ENCODE results near the gene HOXC11. TPM values are rescaled to one million over a fixed set of nuclear protein-coding genes. Genes with fewer than 3 reads are reported as not detected.

The HOXC11 gene
- total and polyA plus RNA-seq, 2 of the 4 experiments (the other 2 are of a cell fraction) = not detected

DNA sequence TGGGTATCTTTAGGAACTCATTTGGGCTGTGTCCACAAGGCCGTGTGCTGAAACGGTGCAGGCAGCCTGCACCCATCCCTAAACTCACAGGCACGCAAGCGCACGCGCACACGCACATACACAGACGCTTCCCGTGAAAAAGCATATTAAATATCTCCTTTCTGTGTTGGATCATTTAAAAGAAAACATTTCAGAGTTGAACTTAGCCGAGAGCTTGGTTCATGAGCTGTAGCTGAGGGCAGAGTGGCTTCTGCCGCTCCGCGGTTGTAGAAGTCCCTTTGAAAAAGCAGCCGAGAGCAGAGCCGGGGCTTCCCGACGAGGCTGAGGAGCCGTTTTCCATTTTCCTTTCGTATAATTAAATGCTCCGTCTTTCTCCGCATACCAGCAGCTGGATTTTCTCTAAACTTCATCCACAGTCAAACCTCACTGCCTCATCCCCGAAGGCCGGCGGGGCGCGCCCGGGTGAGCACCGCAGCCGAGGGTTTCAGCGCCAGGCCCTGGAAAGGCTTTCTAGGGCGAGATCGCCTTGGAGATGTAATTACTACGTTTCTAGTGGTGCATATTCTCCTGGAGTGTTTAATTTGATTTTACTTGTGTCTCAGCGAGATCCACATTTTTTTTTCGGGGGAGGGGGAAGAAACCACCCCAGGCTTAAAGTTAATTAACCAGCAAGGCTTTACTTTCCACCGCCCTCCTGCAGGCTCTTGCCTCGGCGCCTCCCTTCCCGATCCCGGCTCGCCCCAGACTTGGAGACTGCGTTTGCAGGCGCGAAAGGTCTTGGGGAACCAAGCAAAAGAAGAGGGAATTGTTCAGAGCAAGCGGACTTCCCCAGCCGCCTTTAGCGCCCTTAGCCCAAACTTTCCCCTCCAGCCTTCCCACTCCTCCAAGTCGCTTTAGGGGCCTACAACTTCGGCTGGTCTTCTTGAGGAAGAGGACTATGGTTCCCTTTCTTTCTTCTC lies 37.3 kb upstream of the HOXC11 start:
- DNase-seq (peak; percentile 1), ATAC-seq (ENCODE audit: low read depth) (peak; percentile 27)
- no peak overlapping the region for H2BK20ac ChIP-seq (ENCODE audit: low read depth, low read length)
- H2AK9ac ChIP-seq (replicated peaks; ENCODE audit: low read depth, low read length, poor library complexity) = no peak overlapping the region
- H3K9ac ChIP-seq (ENCODE audit: low read depth, low read length) = no peak overlapping the region
- no peak overlapping the region for H4K8ac ChIP-seq (ENCODE audit: low read depth in 2 of 2, low read length in 2 of 2)
- POLR2A ChIA-PET (ENCODE audit: unreplicated experiment) = no interaction called here
- intact Hi-C loops (cut with micrococcal nuclease) (no loop called here), dilution Hi-C loops (cut with HindIII; ENCODE audit: low sequenced_read_pairs, unreplicated experiment) (no loop called here), in situ Hi-C loops (cut with MboI; ENCODE audit: low sequenced_read_pairs) (no loop called here)
- H3K9me3 ChIP-seq (ENCODE audit: control insufficient read depth, insufficient read depth, low read length) = peaks cover 9% of the 10 kb centered on the region
- H2AFZ ChIP-seq (replicated peaks; ENCODE audit: low read length, poor library complexity) = no peak overlapping the region
- H3K23ac ChIP-seq (ENCODE audit: low read depth, low read length) = no peak overlapping the region
- CTCF ChIA-PET = no interaction called here
- no peak overlapping the region for H2BK15ac ChIP-seq (ENCODE audit: low read depth, low read length)
- H3K27me3 ChIP-seq (ENCODE audit: control insufficient read depth, insufficient read depth, low read length) = peaks cover 90% of the 10 kb centered on the region
- H3K79me1 ChIP-seq (ENCODE audit: low read depth in 1 of 2, low read length in 2 of 2) = no peaks in the 10 kb centered on the region
- no peaks in the 10 kb centered on the region for H3K4me1 ChIP-seq (ENCODE audit: control insufficient read depth, insufficient read depth, low read length)
- no peak overlapping the region for H4K91ac ChIP-seq (ENCODE audit: insufficient read depth, low read depth, low read length)
- H3K27ac ChIP-seq (ENCODE audit: insufficient read depth, low read length) = no peak overlapping the region
- H2AK5ac ChIP-seq (ENCODE audit: low read depth, low read length) = no peak overlapping the region
- H4K20me1 ChIP-seq (ENCODE audit: insufficient read depth, low read length) = no peaks in the 10 kb centered on the region
- H2BK120ac ChIP-seq (ENCODE audit: low read depth, low read length) = no peak overlapping the region
- H4K5ac ChIP-seq (ENCODE audit: low read depth, low read length) = no peak overlapping the region
- BruUV-seq (replicated peaks) = no TSS peak
- no peaks in the 10 kb centered on the region for H3K9me1 ChIP-seq (ENCODE audit: insufficient read depth, low read length)
- H3K4me3 ChIP-seq (ENCODE audit: insufficient read depth, low read depth, low read length) = 0 out of 2 replicates have a peak overlapping the region, but pooled peaks have one; percentile 15
- H2BK5ac ChIP-seq (ENCODE audit: low read depth, low read length, poor library complexity, severe bottlenecking) = no peak overlapping the region
- no peak overlapping the region for H3K14ac ChIP-seq (replicated peaks; ENCODE audit: low read depth, low read length)
- H3K4me2 ChIP-seq (ENCODE audit: low read depth, low read length) = 0 out of 2 replicates have a peak overlapping the region, but pooled peaks have one; percentile 28
- TF ChIP-seq BHLHE40 (IDR thresholded peaks at IDR 0.05; ENCODE audit: low read depth, low read length) (no peak), RCOR1 (IDR thresholded peaks at IDR 0.05; ENCODE audit: insufficient replicate concordance, low read length) (no peak), FOS (IDR thresholded peaks at IDR 0.05; ENCODE audit: low read depth, low read length) (no peak), POLR2A (IDR thresholded peaks at IDR 0.05; ENCODE audit: low read depth, low read length) (no peak)
- TF ChIP-seq, protein P1, sequence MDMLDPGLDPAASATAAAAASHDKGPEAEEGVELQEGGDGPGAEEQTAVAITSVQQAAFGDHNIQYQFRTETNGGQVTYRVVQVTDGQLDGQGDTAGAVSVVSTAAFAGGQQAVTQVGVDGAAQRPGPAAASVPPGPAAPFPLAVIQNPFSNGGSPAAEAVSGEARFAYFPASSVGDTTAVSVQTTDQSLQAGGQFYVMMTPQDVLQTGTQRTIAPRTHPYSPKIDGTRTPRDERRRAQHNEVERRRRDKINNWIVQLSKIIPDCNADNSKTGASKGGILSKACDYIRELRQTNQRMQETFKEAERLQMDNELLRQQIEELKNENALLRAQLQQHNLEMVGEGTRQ (IDR thresholded peaks at IDR 0.05; ENCODE audit: low read depth, low read length) = no peak
- 2% methylated on average over 8 of the region's 49 CpGs; no CpG with 5 or more reads in 1 of the 2 experiments for WGBS, 2 experiments (ENCODE audit: extremely low coverage in 2 of 2, insufficient read length in 1 of 2)
- no peak overlapping the region for H3K18ac ChIP-seq (ENCODE audit: low read depth, low read length)
- no peaks in the 10 kb centered on the region for H3K36me3 ChIP-seq (ENCODE audit: control insufficient read depth, insufficient read depth, low read length)
- no peak overlapping the region for H3K4ac ChIP-seq (ENCODE audit: low read depth, low read length)
- H3K56ac ChIP-seq (ENCODE audit: extremely low read depth, insufficient read depth, low read length) = no peak overlapping the region
